Gastrocnemius medialis (tissue), 4 donors: ENCODE measurements around the gene PI16. TPM values are rescaled to one million over a fixed set of nuclear protein-coding genes. Genes with fewer than 3 reads are reported as not detected.
"Not testable (repeated sequence)": the region's sequence is repeated elsewhere in the genome, so short reads cannot be mapped to it uniquely, and the experiment has no call there.

ENCODE experiments used
- ATAC-seq, 2 donors: fragments of 150-250 bp; one replicate each; pipeline ENCODE4 v1.9.1; 2016
- DNase-seq, 2 donors: peaks; one replicate each; pipeline ENCODE4 v3.0.0-alpha.2; 2019
- H3K27ac ChIP-seq, 4 donors: fragments of 200-600 bp; sonication (generic); 1 replicate in 1 of 4; 2 replicates in 3 of 4; pipeline ENCODE4 v1.5.1; 2016 to 2018; ENCODE audit warnings: mild to moderate bottlenecking in 2 of 4, moderate library complexity in 1 of 4
- H3K27me3 ChIP-seq, 3 donors: fragments of 200-600 bp; sonication (generic) in 2 of 3; 1 replicate in 1 of 3; 2 replicates in 2 of 3; pipeline versions ENCODE4 v1.5.1 to v1.6.0; 2016 to 2019; ENCODE audit warnings: mild to moderate bottlenecking in 1 of 3, moderate library complexity in 1 of 3
- H3K36me3 ChIP-seq, 2 donors: fragments of 200-600 bp; sonication (generic) in 1 of 2; one replicate each; pipeline ENCODE4 v1.5.1; 2017 to 2018
- H3K4me1 ChIP-seq, 2 donors: fragments of 200-600 bp; sonication (generic) in 1 of 2; one replicate each; pipeline ENCODE4 v1.5.1; 2016 to 2017; ENCODE audit warnings: mild to moderate bottlenecking in 2 of 2
- H3K4me3 ChIP-seq, 4 donors: fragments of 200-600 bp; sonication (generic) in 3 of 4; 1 replicate in 1 of 4; 2 replicates in 3 of 4; pipeline ENCODE4 v1.5.1; 2016 to 2019; ENCODE audit warnings: mild to moderate bottlenecking in 2 of 4
- H3K9me3 ChIP-seq, 3 donors: fragments of 200-600 bp; sonication (generic) in 2 of 3; 1 replicate in 1 of 3; 2 replicates in 2 of 3; pipeline ENCODE4 v1.5.1; 2016 to 2019
- CTCF ChIP-seq, 5 experiments: fragments of 450-650 bp in 3 of 5; fragments of 200-600 bp in 2 of 5; sonication (generic) in 2 of 5; IDR thresholded peaks in 4 of 5; conservative IDR thresholded peaks in 1 of 5; 1 replicate in 4 of 5; 2 replicates in 1 of 5; pipeline ENCODE4 v1.5.1; 2016 to 2019; ENCODE audit warnings: antibody characterized with exemption in 5 of 5, mild to moderate bottlenecking in 3 of 5, moderate library complexity in 3 of 5
- POLR2A ChIP-seq, 2 donors: fragments of 450-650 bp; IDR thresholded peaks; one replicate each; pipeline ENCODE4 v1.6.1; 2017; ENCODE audit warnings: antibody characterized with exemption in 2 of 2, mild to moderate bottlenecking in 2 of 2, moderate library complexity in 2 of 2
- in situ Hi-C, 4 donors: fragments of 200-750 bp; cut with MboI; loops; one replicate each; pipeline versions ENCODE4 v1.15.0 to v1.8.0; 2017; ENCODE audit warnings: low sequenced_read_pairs in 4 of 4
- intact Hi-C: fragments of 100-400 bp; cut with DNase I; formaldehyde crosslinking; loops from one replicate; pipeline ENCODE4 v1.15.1; 2023; ENCODE audit warnings: low total_unique reads
- total RNA-seq, 4 donors: library from RNA; depleted of rRNA; stranded (reverse); fragments of >200 nt; gene quantifications; one replicate each; pipeline versions ENCODE4 v1.1.0 to v1.2.3, GENCODE V29; 2016

The PI16 gene
- total RNA-seq, 4 donors from 2014 or later: 0.87 to 3.2 (median 2.5) TPM

GRCh38 chr6:36944650-36945049, 9.9 kb upstream of the PI16 start:
- intact Hi-C loops: no loop called here
- no peaks in the 10 kb centered on the region for H3K9me3 ChIP-seq

GRCh38 chr6:36945301-36945700, 9.2 kb upstream of the PI16 start:
- no peaks in the 10 kb centered on the region for H3K27me3 ChIP-seq
- H3K9me3 ChIP-seq: no peaks in the 10 kb centered on the region
- no peak for DNase-seq
- in situ Hi-C loops: no loop called here
- TF ChIP-seq CTCF (IDR thresholded peaks at IDR 0.05 in 4 of 5, conservative IDR thresholded peaks at IDR 0.05 in 1 of 5): no peak
- TF ChIP-seq POLR2A (IDR thresholded peaks at IDR 0.05): no peak
- H3K27ac ChIP-seq: no peak overlapping the region
- no peaks in the 10 kb centered on the region for H3K4me1 ChIP-seq
- no peak for ATAC-seq
- H3K36me3 ChIP-seq: no peaks in the 10 kb centered on the region
- H3K4me3 ChIP-seq: no peak overlapping the region
- intact Hi-C loops: no loop called here

More at GRCh38 chr6:36944650-36945049, 9.9 kb upstream of the PI16 start:
- Histone ChIP-seq H3K4me1 (no peaks in the 10 kb centered on the region), H3K4me3 (no peak overlapping the region), H3K27ac (no peak overlapping the region), H3K36me3 (no peaks in the 10 kb centered on the region), H3K27me3 (no peaks in the 10 kb centered on the region)
- no peak for ATAC-seq
- in situ Hi-C loops: no loop called here
- no peak for TF ChIP-seq CTCF (IDR thresholded peaks at IDR 0.05 in 4 of 5, conservative IDR thresholded peaks at IDR 0.05 in 1 of 5)
- TF ChIP-seq POLR2A (IDR thresholded peaks at IDR 0.05): no peak
- no peak for DNase-seq

- Histone ChIP-seq H3K4me3 (no peak overlapping the region), H3K4me1 (no peaks in the 10 kb centered on the region), H3K9me3 (no peaks in the 10 kb centered on the region), H3K27me3 (no peaks in the 10 kb centered on the region), H3K27ac (no peak overlapping the region), H3K36me3 (no peaks in the 10 kb centered on the region)
- DNase-seq: no peak
- intact Hi-C loops: no loop called here
- TF ChIP-seq CTCF (IDR thresholded peaks at IDR 0.05 in 4 of 5, conservative IDR thresholded peaks at IDR 0.05 in 1 of 5) (no peak), POLR2A (IDR thresholded peaks at IDR 0.05) (no peak)
- in situ Hi-C loops: no loop called here
- ATAC-seq: no peak
These were observed 8.0 kb upstream of the PI16 start for GRCh38 chr6:36946526-36946925.

GRCh38 chr6:36947570-36948351, 6.8 kb upstream of the PI16 start:
- no peak for ATAC-seq
- in situ Hi-C loops: no loop called here
- Histone ChIP-seq H3K36me3 (no peaks in the 10 kb centered on the region), H3K4me1 (no peaks in the 10 kb centered on the region), H3K9me3 (no peaks in the 10 kb centered on the region), H3K4me3 (no peak overlapping the region), H3K27ac (no peak overlapping the region), H3K27me3 (no peaks in the 10 kb centered on the region)
- no peak for DNase-seq
- intact Hi-C loops: no loop called here
- no peak for TF ChIP-seq CTCF (IDR thresholded peaks at IDR 0.05 in 4 of 5, conservative IDR thresholded peaks at IDR 0.05 in 1 of 5)

- DNase-seq, H3K27ac ChIP-seq, H3K4me1 ChIP-seq, in situ Hi-C loops, H3K4me3 ChIP-seq, intact Hi-C loops, H3K27me3 ChIP-seq, ATAC-seq, H3K9me3 ChIP-seq, H3K36me3 ChIP-seq: not testable (repeated sequence)
These were observed 5.5 kb upstream of the PI16 start for GRCh38 chr6:36949076-36949475.
